Kidney tubule cell (primary cell): ENCODE measurements around the gene ERGIC3.

ENCODE experiments used
- DNase-seq: peaks from one replicate; pipeline ENCODE4 v3.0.0-alpha.2; 2018; ENCODE audit warnings: low spot score

ERGIC3 gene

GRCh38 chr20:35598899-35599775, 57.3 kb downstream of the ERGIC3 start:
- no peak for DNase-seq

GRCh38 chr20:35599776-35600120, 57.9 kb downstream of the ERGIC3 start:
- DNase-seq = no peak

- no peak for DNase-seq
These were observed 58.5 kb downstream of the ERGIC3 start for GRCh38 chr20:35600176-35600992.

- peak; percentile 74 for DNase-seq
These were observed 59.4 kb downstream of the ERGIC3 start for GRCh38 chr20:35600993-35601973.

GRCh38 chr20:35601990-35602389, 60.1 kb downstream of the ERGIC3 start:
- DNase-seq = no peak

GRCh38 chr20:35602851-35603495, 61.1 kb downstream of the ERGIC3 start:
- no peak for DNase-seq

- DNase-seq = peak; percentile 85
These were observed 62.0 kb downstream of the ERGIC3 start for GRCh38 chr20:35603695-35604448.

GRCh38 chr20:35604449-35604747, 62.5 kb downstream of the ERGIC3 start:
- no peak for DNase-seq

- DNase-seq = no peak
These were observed 64.2 kb downstream of the ERGIC3 start for GRCh38 chr20:35606127-35606526.
